RCC 7860 (cell line): Measurements from ENCODE around the gene KRT33A.

ENCODE experiments used
- DNase-seq: peaks from one replicate; pipeline ENCODE4 v3.0.0-alpha.2; 2015; ENCODE audit warnings: low spot score
- FAIRE-seq: peaks from 2 replicates; lab custom pipeline; 2012; peaks lifted over from hg19 to GRCh38; lab: Jason Lieb, UNC

KRT33A gene

GRCh38 chr17:41331606-41332005 is 19.0 kb downstream of the KRT33A start:
- FAIRE-seq = no peak
- no peak for DNase-seq

- peak; percentile 39 for DNase-seq
- FAIRE-seq = no peak
Observed at GRCh38 chr17:41329279-41329948, 21.2 kb downstream of the KRT33A start.

- no peak for DNase-seq
- FAIRE-seq = no peak
Observed at GRCh38 chr17:41328207-41328606, 22.4 kb downstream of the KRT33A start.

- FAIRE-seq (no peak), DNase-seq (no peak)
Observed at GRCh38 chr17:41327411-41328120, 23.1 kb downstream of the KRT33A start.

GRCh38 chr17:41326173-41327145 is 24.2 kb downstream of the KRT33A start:
- FAIRE-seq (no peak), DNase-seq (no peak)

- DNase-seq (no peak), FAIRE-seq (no peak)
Observed at GRCh38 chr17:41325611-41326010, 25.0 kb downstream of the KRT33A start.

- FAIRE-seq (no peak), DNase-seq (no peak)
Observed at GRCh38 chr17:41325126-41325525, 25.5 kb downstream of the KRT33A start.

- no peak for FAIRE-seq
- DNase-seq = peak; percentile 10
Observed at GRCh38 chr17:41324180-41325075, 26.2 kb downstream of the KRT33A start.

- FAIRE-seq = no peak
Observed at GRCh38 chr17:41322903-41323895, 27.4 kb downstream of the KRT33A start.

GRCh38 chr17:41322094-41322902 is 28.3 kb downstream of the KRT33A start:
- FAIRE-seq (peak; percentile 76), DNase-seq (peak; percentile 64)

More at GRCh38 chr17:41322903-41323895, 27.4 kb downstream of the KRT33A start:
- no peak for DNase-seq

- DNase-seq (no peak), FAIRE-seq (no peak)
Observed at GRCh38 chr17:41318231-41318630, 32.4 kb downstream of the KRT33A start.

GRCh38 chr17:41315814-41316445 is 34.7 kb downstream of the KRT33A start:
- no peak for DNase-seq
- FAIRE-seq = no peak

- DNase-seq (no peak), FAIRE-seq (no peak)
Observed at GRCh38 chr17:41315204-41315794, 35.3 kb downstream of the KRT33A start, which contains the start of gene KRTAP17-1. KRTAP17-1 (minus strand) TSS chr17:41315710; CDS start chr17:41315650, 60 bp downstream.

GRCh38 chr17:41311111-41311510 is 39.5 kb downstream of the KRT33A start:
- FAIRE-seq (no peak), DNase-seq (no peak)

- FAIRE-seq (no peak), DNase-seq (no peak)
Observed at GRCh38 chr17:41308918-41309359, 41.7 kb downstream of the KRT33A start, which contains the start of gene KRTAP16-1. KRTAP16-1 (minus strand) TSS chr17:41309309; CDS start chr17:41309253, 56 bp downstream.

- DNase-seq (peak; percentile 34), FAIRE-seq (no peak)
Observed at GRCh38 chr17:41308251-41308917, 42.2 kb downstream of the KRT33A start.
